Neural progenitor cell (in vitro differentiated cells): Measurements from ENCODE around the gene NTM. TPM values are rescaled to one million over a fixed set of nuclear protein-coding genes. Genes with fewer than 3 reads are reported as not detected.

Experiments
- DNase-seq: peaks from one replicate; pipeline ENCODE4 v3.0.0-alpha.2; 2016; ENCODE audit warnings: low spot score
- H2AFZ ChIP-seq: fragments of 200-600 bp; sonication (generic); replicated peaks from 2 replicates; pipeline ENCODE4 v1.6.1; 2016; ENCODE audit warnings: antibody characterized with exemption
- H3F3A ChIP-seq: fragments of 200-600 bp; sonication (generic); 2 replicates; pipeline ENCODE4 v1.6.1; 2016; ENCODE audit warnings: antibody characterized with exemption, low read depth
- H3K27ac ChIP-seq: fragments of 200-600 bp; sonication (generic); 2 replicates; pipeline ENCODE4 v1.5.1; 2016; ENCODE audit warnings: mild to moderate bottlenecking
- H3K27me3 ChIP-seq: fragments of 200-600 bp; sonication (generic); 2 replicates; pipeline ENCODE4 v1.6.1; 2016; ENCODE audit warnings: mild to moderate bottlenecking, moderate library complexity
- H3K36me3 ChIP-seq: fragments of 200-600 bp; sonication (generic); 2 replicates; pipeline ENCODE4 v1.5.1; 2016
- H3K4me1 ChIP-seq: fragments of 200-600 bp; sonication (generic); 2 replicates; pipeline ENCODE4 v1.6.1; 2016; ENCODE audit warnings: mixed run types
- H3K4me2 ChIP-seq: fragments of 200-600 bp; sonication (generic); 2 replicates; pipeline ENCODE4 v1.6.1; 2016
- H3K4me3 ChIP-seq: fragments of 200-600 bp; sonication (generic); 2 replicates; pipeline ENCODE4 v1.5.1; 2016
- H3K79me2 ChIP-seq: fragments of 200-600 bp; sonication (generic); 2 replicates; pipeline ENCODE4 v1.6.1; 2016; ENCODE audit warnings: low read depth
- H3K9ac ChIP-seq: fragments of 200-600 bp; sonication (generic); 2 replicates; pipeline ENCODE4 v1.6.1; 2016
- H3K9me3 ChIP-seq: fragments of 200-600 bp; sonication (generic); 2 replicates; pipeline ENCODE4 v1.5.1; 2016; ENCODE audit warnings: low read depth
- H4K20me1 ChIP-seq: fragments of 200-600 bp; sonication (generic); 2 replicates; pipeline ENCODE4 v1.6.1; 2016; ENCODE audit warnings: low read depth
- H3K27ac Mint-ChIP-seq: 3 replicates; pipeline ENCODE4 v1.8.0; 2021; ENCODE audit warnings: mixed read lengths
- H3K27me3 Mint-ChIP-seq: 2 replicates; pipeline ENCODE4 v1.8.0; 2022; ENCODE audit warnings: low read depth, mild to moderate bottlenecking, inconsistent platforms, moderate library complexity, mixed read lengths; ENCODE audit not compliant: insufficient read depth
- H3K36me3 Mint-ChIP-seq: 3 replicates; pipeline ENCODE4 v1.8.0; 2021; ENCODE audit warnings: mixed read lengths
- H3K4me1 Mint-ChIP-seq: 3 replicates; pipeline ENCODE4 v1.8.0; 2021; ENCODE audit warnings: mixed read lengths
- H3K4me3 Mint-ChIP-seq: 3 replicates; pipeline ENCODE4 v1.8.0; 2021; ENCODE audit warnings: mild to moderate bottlenecking, moderate library complexity, mixed read lengths
- H3K9me3 Mint-ChIP-seq: 3 replicates; pipeline ENCODE4 v1.8.0; 2020; ENCODE audit warnings: mixed read lengths
- EZH2 ChIP-seq: fragments of 200-600 bp; sonication (generic); IDR thresholded peaks from 2 replicates; pipeline ENCODE4 v1.6.1; 2017; ENCODE audit warnings: antibody characterized with exemption, mild to moderate bottlenecking, moderate library complexity
- EZH2phosphoT487 ChIP-seq: fragments of 200-600 bp; sonication (generic); IDR thresholded peaks from 2 replicates; pipeline ENCODE4 v1.6.1; 2017; ENCODE audit warnings: antibody characterized with exemption
- total RNA-seq: library from RNA; depleted of rRNA; stranded (reverse); fragments of >200 nt; gene quantifications from 2 replicates; pipeline ENCODE4 v1.2.3, GENCODE V29; 2015; ENCODE audit warnings: low replicate concordance
- TF ChIP-seq, protein P1 (sequence below): fragments of 200-600 bp; sonication (generic); IDR thresholded peaks from 2 replicates; pipeline ENCODE4 v1.5.1; 2017; ENCODE audit warnings: antibody characterized with exemption, mild to moderate bottlenecking

Gene NTM
- total RNA-seq, 1 donor from 2014 or later = 4.3 TPM

- H3K36me3 ChIP-seq = no peaks in the 10 kb centered on the region
- DNase-seq = no peak
- Mint-ChIP-seq H3K9me3 (no peaks in the 10 kb centered on the region), H3K27ac (no peak overlapping the region), H3K27me3 (peaks cover 7% of the 10 kb centered on the region), H3K4me1 (peaks cover 34% of the 10 kb centered on the region), H3K4me3 (no peak overlapping the region), H3K36me3 (no peaks in the 10 kb centered on the region)
- H3K9me3 ChIP-seq = no peaks in the 10 kb centered on the region
- TF ChIP-seq EZH2phosphoT487 = no peak
- TF ChIP-seq EZH2 = no peak
- TF ChIP-seq, protein P1, sequence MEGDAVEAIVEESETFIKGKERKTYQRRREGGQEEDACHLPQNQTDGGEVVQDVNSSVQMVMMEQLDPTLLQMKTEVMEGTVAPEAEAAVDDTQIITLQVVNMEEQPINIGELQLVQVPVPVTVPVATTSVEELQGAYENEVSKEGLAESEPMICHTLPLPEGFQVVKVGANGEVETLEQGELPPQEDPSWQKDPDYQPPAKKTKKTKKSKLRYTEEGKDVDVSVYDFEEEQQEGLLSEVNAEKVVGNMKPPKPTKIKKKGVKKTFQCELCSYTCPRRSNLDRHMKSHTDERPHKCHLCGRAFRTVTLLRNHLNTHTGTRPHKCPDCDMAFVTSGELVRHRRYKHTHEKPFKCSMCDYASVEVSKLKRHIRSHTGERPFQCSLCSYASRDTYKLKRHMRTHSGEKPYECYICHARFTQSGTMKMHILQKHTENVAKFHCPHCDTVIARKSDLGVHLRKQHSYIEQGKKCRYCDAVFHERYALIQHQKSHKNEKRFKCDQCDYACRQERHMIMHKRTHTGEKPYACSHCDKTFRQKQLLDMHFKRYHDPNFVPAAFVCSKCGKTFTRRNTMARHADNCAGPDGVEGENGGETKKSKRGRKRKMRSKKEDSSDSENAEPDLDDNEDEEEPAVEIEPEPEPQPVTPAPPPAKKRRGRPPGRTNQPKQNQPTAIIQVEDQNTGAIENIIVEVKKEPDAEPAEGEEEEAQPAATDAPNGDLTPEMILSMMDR = no peak
- H3K4me3 ChIP-seq = no peak overlapping the region
- H3K27me3 ChIP-seq = no peaks in the 10 kb centered on the region
- H3K4me1 ChIP-seq = peaks cover 57% of the 10 kb centered on the region
- H3F3A ChIP-seq = peaks cover 3% of the 10 kb centered on the region
- no peak overlapping the region for H2AFZ ChIP-seq
- H3K79me2 ChIP-seq = no peaks in the 10 kb centered on the region
- no peak overlapping the region for H3K27ac ChIP-seq
- H4K20me1 ChIP-seq = no peaks in the 10 kb centered on the region
- H3K4me2 ChIP-seq = peak overlapping the region; percentile 46
- no peak overlapping the region for H3K9ac ChIP-seq
Observed at GRCh38 chr11:131822506-131822905, 452.1 kb downstream of the NTM start.

- Mint-ChIP-seq H3K9me3 (no peaks in the 10 kb centered on the region), H3K36me3 (no peaks in the 10 kb centered on the region), H3K4me1 (peaks cover 25% of the 10 kb centered on the region), H3K27ac (no peak overlapping the region), H3K27me3 (peaks cover 5% of the 10 kb centered on the region), H3K4me3 (no peak overlapping the region)
- H2AFZ ChIP-seq = no peak overlapping the region
- H3K9me3 ChIP-seq = no peaks in the 10 kb centered on the region
- no peak overlapping the region for H3K27ac ChIP-seq
- peak; percentile 34 for TF ChIP-seq EZH2phosphoT487
- TF ChIP-seq, protein P1 = no peak
- no peak overlapping the region for H3K9ac ChIP-seq
- no peaks in the 10 kb centered on the region for H3K36me3 ChIP-seq
- peak; percentile 50 for DNase-seq
- H3F3A ChIP-seq = peaks cover 3% of the 10 kb centered on the region
- no peaks in the 10 kb centered on the region for H4K20me1 ChIP-seq
- H3K4me1 ChIP-seq = peaks cover 50% of the 10 kb centered on the region
- no peaks in the 10 kb centered on the region for H3K27me3 ChIP-seq
- H3K4me3 ChIP-seq = no peak overlapping the region
- H3K79me2 ChIP-seq = no peaks in the 10 kb centered on the region
- H3K4me2 ChIP-seq = peak overlapping the region; percentile 46
Observed at GRCh38 chr11:131823772-131824171, 453.4 kb downstream of the NTM start.

DNA sequence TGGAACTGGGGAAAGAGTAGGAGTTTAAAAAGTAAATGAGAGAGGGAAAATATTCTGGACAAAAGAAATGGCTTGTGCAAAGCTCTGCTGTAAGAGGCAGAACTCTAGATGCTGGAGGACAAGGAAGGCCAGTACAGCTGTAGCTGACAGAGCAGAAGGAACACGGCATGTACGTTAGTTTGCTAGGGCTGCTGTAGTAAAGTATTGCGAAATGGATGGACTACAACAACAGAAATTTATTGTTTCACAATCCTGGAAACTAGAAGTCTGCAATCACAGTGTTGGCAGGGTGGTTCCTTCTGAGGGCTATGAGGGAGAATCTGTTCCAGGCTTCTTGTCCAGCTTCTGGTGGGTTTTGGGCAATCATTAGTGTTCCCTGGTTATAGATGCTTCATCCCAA lies 454.4 kb downstream of the NTM start:
- Histone ChIP-seq H3K9ac (no peak overlapping the region), H3K9me3 (no peaks in the 10 kb centered on the region), H3K36me3 (no peaks in the 10 kb centered on the region), H3F3A (peaks cover 3% of the 10 kb centered on the region), H4K20me1 (no peaks in the 10 kb centered on the region), H3K79me2 (no peaks in the 10 kb centered on the region), H3K27me3 (no peaks in the 10 kb centered on the region), H3K4me1 (peaks cover 46% of the 10 kb centered on the region), H3K27ac (no peak overlapping the region), H3K4me2 (no peak overlapping the region), H2AFZ (no peak overlapping the region), H3K4me3 (no peak overlapping the region)
- TF ChIP-seq, protein P1 = no peak
- TF ChIP-seq EZH2 (no peak), EZH2phosphoT487 (no peak)
- Mint-ChIP-seq H3K27ac (no peak overlapping the region), H3K4me3 (no peak overlapping the region), H3K9me3 (no peaks in the 10 kb centered on the region), H3K4me1 (peaks cover 20% of the 10 kb centered on the region), H3K27me3 (peaks cover 7% of the 10 kb centered on the region), H3K36me3 (no peaks in the 10 kb centered on the region)
- no peak for DNase-seq

DNA sequence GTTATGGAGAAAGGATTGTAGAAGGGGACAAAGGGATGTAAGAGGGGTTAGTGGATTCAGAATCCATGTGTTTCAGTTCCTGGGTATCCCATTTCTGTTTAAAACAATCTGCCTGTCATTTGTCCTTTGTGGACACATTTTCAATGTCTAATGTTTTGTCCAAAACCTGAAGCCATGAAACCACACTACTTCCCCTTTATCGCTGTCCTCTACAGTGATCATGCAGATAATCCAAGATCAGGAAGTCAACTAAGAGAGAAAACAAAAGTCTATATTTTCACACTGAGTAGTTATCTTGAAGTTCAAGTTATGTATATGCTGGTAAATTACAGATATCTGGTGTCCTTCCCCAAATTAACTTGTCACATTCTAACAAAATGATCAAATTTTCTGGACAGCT lies 457.0 kb downstream of the NTM start:
- TF ChIP-seq, protein P1 = no peak
- TF ChIP-seq EZH2phosphoT487 (no peak), EZH2 (no peak)
- H3K27ac ChIP-seq = no peak overlapping the region
- Mint-ChIP-seq H3K4me1 (peaks cover 5% of the 10 kb centered on the region), H3K27me3 (peaks cover 4% of the 10 kb centered on the region), H3K9me3 (no peaks in the 10 kb centered on the region), H3K27ac (no peak overlapping the region), H3K36me3 (no peaks in the 10 kb centered on the region), H3K4me3 (no peak overlapping the region)
- H3K9ac ChIP-seq = no peak overlapping the region
- no peak overlapping the region for H2AFZ ChIP-seq
- H4K20me1 ChIP-seq = no peaks in the 10 kb centered on the region
- H3K9me3 ChIP-seq = no peaks in the 10 kb centered on the region
- H3K79me2 ChIP-seq = no peaks in the 10 kb centered on the region
- no peak overlapping the region for H3K4me3 ChIP-seq
- H3K4me1 ChIP-seq = peaks cover 25% of the 10 kb centered on the region
- no peaks in the 10 kb centered on the region for H3K27me3 ChIP-seq
- peaks cover 3% of the 10 kb centered on the region for H3F3A ChIP-seq
- no peaks in the 10 kb centered on the region for H3K36me3 ChIP-seq
- DNase-seq = no peak
- no peak overlapping the region for H3K4me2 ChIP-seq
